ENCODE results near the gene NEDD9.

NEDD9 gene

DNA sequence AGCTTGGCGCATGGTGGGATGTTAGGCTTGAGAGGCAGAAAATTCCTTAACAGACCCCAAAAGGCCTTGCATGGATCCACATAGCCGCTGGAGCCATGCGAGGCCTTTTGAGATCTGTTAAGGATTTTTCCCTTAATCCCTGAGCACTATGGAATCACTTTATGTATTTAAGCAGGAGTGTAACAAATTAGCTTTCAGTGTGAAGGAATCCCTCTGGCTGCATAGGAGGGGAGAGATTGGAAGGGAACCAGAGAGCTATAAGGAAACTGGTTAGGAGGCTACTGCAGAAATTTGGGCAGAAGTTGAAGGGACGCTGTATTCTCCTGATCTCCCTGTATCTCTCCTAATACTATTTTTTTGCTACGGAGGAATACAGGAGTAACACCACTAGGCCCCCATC, 23.1 kb upstream of the NEDD9 start:
- H3K27ac ChIP-seq (ENCODE audit: low read length): no peak overlapping the region
- DNase-seq: no peak
- H3K4me2 ChIP-seq (ENCODE audit: low read depth, low read length): no peak overlapping the region
- H3K9me2 ChIP-seq (replicated peaks; ENCODE audit: insufficient read depth, low read length): no peaks in the 10 kb centered on the region
- H3K9ac ChIP-seq (ENCODE audit: low read length): no peak overlapping the region
- no peaks in the 10 kb centered on the region for H4K20me1 ChIP-seq (ENCODE audit: insufficient read depth, low read length)
- no peak overlapping the region for H3K4me3 ChIP-seq (ENCODE audit: low read length)
- H3K9me3 ChIP-seq (replicated peaks; ENCODE audit: insufficient read depth, low read length): no peaks in the 10 kb centered on the region
- H3K27me3 ChIP-seq (replicated peaks; ENCODE audit: insufficient read depth, low read length): no peaks in the 10 kb centered on the region
- no peaks in the 10 kb centered on the region for H3K79me2 ChIP-seq (ENCODE audit: low read length)
- H3F3A ChIP-seq (ENCODE audit: insufficient read depth, low read length): no peaks in the 10 kb centered on the region
- TF ChIP-seq, protein P1, sequence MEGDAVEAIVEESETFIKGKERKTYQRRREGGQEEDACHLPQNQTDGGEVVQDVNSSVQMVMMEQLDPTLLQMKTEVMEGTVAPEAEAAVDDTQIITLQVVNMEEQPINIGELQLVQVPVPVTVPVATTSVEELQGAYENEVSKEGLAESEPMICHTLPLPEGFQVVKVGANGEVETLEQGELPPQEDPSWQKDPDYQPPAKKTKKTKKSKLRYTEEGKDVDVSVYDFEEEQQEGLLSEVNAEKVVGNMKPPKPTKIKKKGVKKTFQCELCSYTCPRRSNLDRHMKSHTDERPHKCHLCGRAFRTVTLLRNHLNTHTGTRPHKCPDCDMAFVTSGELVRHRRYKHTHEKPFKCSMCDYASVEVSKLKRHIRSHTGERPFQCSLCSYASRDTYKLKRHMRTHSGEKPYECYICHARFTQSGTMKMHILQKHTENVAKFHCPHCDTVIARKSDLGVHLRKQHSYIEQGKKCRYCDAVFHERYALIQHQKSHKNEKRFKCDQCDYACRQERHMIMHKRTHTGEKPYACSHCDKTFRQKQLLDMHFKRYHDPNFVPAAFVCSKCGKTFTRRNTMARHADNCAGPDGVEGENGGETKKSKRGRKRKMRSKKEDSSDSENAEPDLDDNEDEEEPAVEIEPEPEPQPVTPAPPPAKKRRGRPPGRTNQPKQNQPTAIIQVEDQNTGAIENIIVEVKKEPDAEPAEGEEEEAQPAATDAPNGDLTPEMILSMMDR (IDR thresholded peaks at IDR 0.05; ENCODE audit: low read length): no peak
- TF ChIP-seq EZH2phosphoT487 (IDR thresholded peaks at IDR 0.05; ENCODE audit: low read length) (no peak), EZH2 (optimal IDR thresholded peaks at IDR 0.05; ENCODE audit: low read depth, low read length) (no peak)
- H3K4me1 ChIP-seq (ENCODE audit: low read length): peaks cover 15% of the 10 kb centered on the region
- no peak overlapping the region for H2AFZ ChIP-seq (ENCODE audit: low read length)
- H3K36me3 ChIP-seq (replicated peaks; ENCODE audit: insufficient read depth, low read length): no peaks in the 10 kb centered on the region

GRCh38 chr6:11253594-11253993, 21.1 kb upstream of the NEDD9 start:
- no peak for DNase-seq
- no peaks in the 10 kb centered on the region for H3K79me2 ChIP-seq (ENCODE audit: low read length)
- no peak overlapping the region for H3K27ac ChIP-seq (ENCODE audit: low read length)
- H3K36me3 ChIP-seq (replicated peaks; ENCODE audit: insufficient read depth, low read length): no peaks in the 10 kb centered on the region
- no peak for TF ChIP-seq EZH2 (optimal IDR thresholded peaks at IDR 0.05; ENCODE audit: low read depth, low read length)
- no peak for TF ChIP-seq EZH2phosphoT487 (IDR thresholded peaks at IDR 0.05; ENCODE audit: low read length)
- TF ChIP-seq, protein P1 (IDR thresholded peaks at IDR 0.05; ENCODE audit: low read length): no peak
- no peaks in the 10 kb centered on the region for H3K9me2 ChIP-seq (replicated peaks; ENCODE audit: insufficient read depth, low read length)
- H4K20me1 ChIP-seq (ENCODE audit: insufficient read depth, low read length): no peaks in the 10 kb centered on the region
- no peaks in the 10 kb centered on the region for H3K27me3 ChIP-seq (replicated peaks; ENCODE audit: insufficient read depth, low read length)
- no peak overlapping the region for H3K4me2 ChIP-seq (ENCODE audit: low read depth, low read length)
- no peaks in the 10 kb centered on the region for H3K9me3 ChIP-seq (replicated peaks; ENCODE audit: insufficient read depth, low read length)
- no peak overlapping the region for H3K9ac ChIP-seq (ENCODE audit: low read length)
- H2AFZ ChIP-seq (ENCODE audit: low read length): no peak overlapping the region
- H3K4me1 ChIP-seq (ENCODE audit: low read length): peaks cover 7% of the 10 kb centered on the region
- no peaks in the 10 kb centered on the region for H3F3A ChIP-seq (ENCODE audit: insufficient read depth, low read length)
- no peak overlapping the region for H3K4me3 ChIP-seq (ENCODE audit: low read length)

- TF ChIP-seq EZH2 (optimal IDR thresholded peaks at IDR 0.05; ENCODE audit: low read depth, low read length) (no peak), EZH2phosphoT487 (IDR thresholded peaks at IDR 0.05; ENCODE audit: low read length) (no peak)
- TF ChIP-seq, protein P1 (IDR thresholded peaks at IDR 0.05; ENCODE audit: low read length): no peak
- Histone ChIP-seq H3K36me3 (replicated peaks; ENCODE audit: insufficient read depth, low read length) (no peaks in the 10 kb centered on the region), H3K4me1 (ENCODE audit: low read length) (no peaks in the 10 kb centered on the region), H2AFZ (ENCODE audit: low read length) (no peak overlapping the region), H3K4me2 (ENCODE audit: low read depth, low read length) (no peak overlapping the region), H3F3A (ENCODE audit: insufficient read depth, low read length) (no peaks in the 10 kb centered on the region), H3K79me2 (ENCODE audit: low read length) (no peaks in the 10 kb centered on the region), H3K27me3 (replicated peaks; ENCODE audit: insufficient read depth, low read length) (no peaks in the 10 kb centered on the region), H3K9me3 (replicated peaks; ENCODE audit: insufficient read depth, low read length) (no peaks in the 10 kb centered on the region), H3K27ac (ENCODE audit: low read length) (no peak overlapping the region), H3K4me3 (ENCODE audit: low read length) (no peak overlapping the region), H4K20me1 (ENCODE audit: insufficient read depth, low read length) (no peaks in the 10 kb centered on the region), H3K9me2 (replicated peaks; ENCODE audit: insufficient read depth, low read length) (no peaks in the 10 kb centered on the region), H3K9ac (ENCODE audit: low read length) (no peak overlapping the region)
- no peak for DNase-seq
Observed at GRCh38 chr6:11251553-11252360, 19.3 kb upstream of the NEDD9 start.

All from MM.1S (cell line).